Panc1 (cell line): ENCODE measurements around the gene TMA7B.

Source experiments
- POLR2AphosphoS5 ChIP-seq: IDR thresholded peaks from 2 replicates; pipeline ENCODE4 v1.6.1; 2012; ENCODE audit warnings: mild to moderate bottlenecking, low read depth, low read length, moderate library complexity
- TCF7L2 ChIP-seq: IDR thresholded peaks from 2 replicates; pipeline ENCODE4 v1.6.1; 2011; ENCODE audit warnings: mild to moderate bottlenecking, low read depth, low read length, inconsistent platforms
- TF ChIP-seq, protein P1 (sequence below): fragments of 450-650 bp; IDR thresholded peaks from 2 replicates; pipeline ENCODE4 v1.5.1; 2017; ENCODE audit warnings: mild to moderate bottlenecking
- TF ChIP-seq, protein P2 (sequence below), 2 experiments: IDR thresholded peaks; 2 replicates each; pipeline ENCODE4 v1.6.1; 2011 to 2012; ENCODE audit warnings: low read depth in 2 of 2, control low read depth in 1 of 2, low read length in 1 of 2, mild to moderate bottlenecking in 1 of 2, moderate library complexity in 1 of 2; ENCODE audit not compliant: insufficient read depth in 1 of 2

DNA sequence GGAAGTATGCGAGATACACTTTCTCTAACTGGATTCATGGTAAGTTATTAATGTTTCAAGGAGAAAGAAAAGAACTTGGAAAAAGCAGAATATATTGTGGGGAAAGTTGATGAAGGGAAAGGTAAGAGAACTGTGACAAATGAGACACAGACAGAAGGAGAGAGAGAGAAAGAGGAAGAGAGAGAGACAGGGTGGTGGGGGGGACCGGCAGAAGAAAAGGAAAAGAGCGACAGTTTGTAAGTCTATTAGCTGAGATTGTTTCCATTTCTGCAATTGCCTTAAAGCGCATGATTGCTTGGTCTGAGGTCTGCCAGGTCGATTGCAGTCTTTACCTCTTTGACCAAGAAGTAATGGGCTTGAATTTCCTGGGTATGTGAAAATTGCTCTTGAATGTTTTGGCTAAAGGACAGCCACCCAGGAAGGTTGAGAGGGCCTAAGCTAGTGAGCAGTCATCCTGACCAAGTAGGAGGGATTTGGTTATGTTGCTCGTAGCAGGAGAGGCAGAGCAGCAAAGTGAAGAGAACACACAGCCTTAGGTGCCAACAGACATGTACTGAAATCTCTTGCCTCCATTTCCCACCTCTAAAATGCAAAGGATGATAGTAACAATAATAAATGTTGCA, 23.6 kb upstream of the TMA7B start:
- TF ChIP-seq, protein P1, sequence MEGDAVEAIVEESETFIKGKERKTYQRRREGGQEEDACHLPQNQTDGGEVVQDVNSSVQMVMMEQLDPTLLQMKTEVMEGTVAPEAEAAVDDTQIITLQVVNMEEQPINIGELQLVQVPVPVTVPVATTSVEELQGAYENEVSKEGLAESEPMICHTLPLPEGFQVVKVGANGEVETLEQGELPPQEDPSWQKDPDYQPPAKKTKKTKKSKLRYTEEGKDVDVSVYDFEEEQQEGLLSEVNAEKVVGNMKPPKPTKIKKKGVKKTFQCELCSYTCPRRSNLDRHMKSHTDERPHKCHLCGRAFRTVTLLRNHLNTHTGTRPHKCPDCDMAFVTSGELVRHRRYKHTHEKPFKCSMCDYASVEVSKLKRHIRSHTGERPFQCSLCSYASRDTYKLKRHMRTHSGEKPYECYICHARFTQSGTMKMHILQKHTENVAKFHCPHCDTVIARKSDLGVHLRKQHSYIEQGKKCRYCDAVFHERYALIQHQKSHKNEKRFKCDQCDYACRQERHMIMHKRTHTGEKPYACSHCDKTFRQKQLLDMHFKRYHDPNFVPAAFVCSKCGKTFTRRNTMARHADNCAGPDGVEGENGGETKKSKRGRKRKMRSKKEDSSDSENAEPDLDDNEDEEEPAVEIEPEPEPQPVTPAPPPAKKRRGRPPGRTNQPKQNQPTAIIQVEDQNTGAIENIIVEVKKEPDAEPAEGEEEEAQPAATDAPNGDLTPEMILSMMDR: no peak
- TF ChIP-seq TCF7L2 (no peak), POLR2AphosphoS5 (no peak)
- TF ChIP-seq, protein P2, sequence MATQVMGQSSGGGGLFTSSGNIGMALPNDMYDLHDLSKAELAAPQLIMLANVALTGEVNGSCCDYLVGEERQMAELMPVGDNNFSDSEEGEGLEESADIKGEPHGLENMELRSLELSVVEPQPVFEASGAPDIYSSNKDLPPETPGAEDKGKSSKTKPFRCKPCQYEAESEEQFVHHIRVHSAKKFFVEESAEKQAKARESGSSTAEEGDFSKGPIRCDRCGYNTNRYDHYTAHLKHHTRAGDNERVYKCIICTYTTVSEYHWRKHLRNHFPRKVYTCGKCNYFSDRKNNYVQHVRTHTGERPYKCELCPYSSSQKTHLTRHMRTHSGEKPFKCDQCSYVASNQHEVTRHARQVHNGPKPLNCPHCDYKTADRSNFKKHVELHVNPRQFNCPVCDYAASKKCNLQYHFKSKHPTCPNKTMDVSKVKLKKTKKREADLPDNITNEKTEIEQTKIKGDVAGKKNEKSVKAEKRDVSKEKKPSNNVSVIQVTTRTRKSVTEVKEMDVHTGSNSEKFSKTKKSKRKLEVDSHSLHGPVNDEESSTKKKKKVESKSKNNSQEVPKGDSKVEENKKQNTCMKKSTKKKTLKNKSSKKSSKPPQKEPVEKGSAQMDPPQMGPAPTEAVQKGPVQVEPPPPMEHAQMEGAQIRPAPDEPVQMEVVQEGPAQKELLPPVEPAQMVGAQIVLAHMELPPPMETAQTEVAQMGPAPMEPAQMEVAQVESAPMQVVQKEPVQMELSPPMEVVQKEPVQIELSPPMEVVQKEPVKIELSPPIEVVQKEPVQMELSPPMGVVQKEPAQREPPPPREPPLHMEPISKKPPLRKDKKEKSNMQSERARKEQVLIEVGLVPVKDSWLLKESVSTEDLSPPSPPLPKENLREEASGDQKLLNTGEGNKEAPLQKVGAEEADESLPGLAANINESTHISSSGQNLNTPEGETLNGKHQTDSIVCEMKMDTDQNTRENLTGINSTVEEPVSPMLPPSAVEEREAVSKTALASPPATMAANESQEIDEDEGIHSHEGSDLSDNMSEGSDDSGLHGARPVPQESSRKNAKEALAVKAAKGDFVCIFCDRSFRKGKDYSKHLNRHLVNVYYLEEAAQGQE (IDR thresholded peaks at IDR 0.05; ENCODE audit: insufficient read depth in 1 of 2, low read depth in 2 of 2, low read length in 1 of 2): no peak
